Measurements from ENCODE around the gene FAM219B.
"Not testable (repeated sequence)": the region's sequence is repeated elsewhere in the genome, so short reads cannot be mapped to it uniquely, and the experiment has no call there.

Gene FAM219B

GRCh38 chr15:74913799-74914198 is 7.1 kb upstream of the FAM219B start:
- ATAC-seq, H3K4me3 Mint-ChIP-seq, H3K27ac Mint-ChIP-seq, H3K4me1 Mint-ChIP-seq, H3K27me3 Mint-ChIP-seq, H3K9me3 Mint-ChIP-seq: not testable (repeated sequence)
- H3K36me3 Mint-ChIP-seq, result peaks cover 30% of the 10 kb centered on the region

DNA sequence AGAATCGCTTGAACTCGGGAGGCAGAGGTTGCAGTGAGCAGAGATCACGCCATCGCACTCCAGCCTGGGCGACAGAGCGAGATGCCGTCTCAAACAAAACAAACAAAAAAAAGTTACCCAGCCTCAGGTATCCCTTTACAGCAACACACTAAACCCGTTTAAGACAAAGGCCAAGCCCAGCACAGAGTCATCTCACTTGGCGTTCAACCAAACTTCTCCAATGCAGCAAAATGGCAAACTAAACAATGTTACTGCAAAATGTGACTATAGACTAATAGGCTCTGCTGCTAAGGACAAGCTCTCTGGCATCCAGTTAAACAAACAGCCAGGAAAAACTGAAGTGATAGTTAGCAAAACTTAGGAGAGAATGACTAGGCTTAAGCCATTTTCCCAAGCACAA is 6.4 kb upstream of the FAM219B start:
- ATAC-seq, result no peak
- H3K36me3 Mint-ChIP-seq, result peaks cover 23% of the 10 kb centered on the region
- H3K27ac Mint-ChIP-seq, result no peak overlapping the region
- no peak overlapping the region for H3K4me3 Mint-ChIP-seq
- no peaks in the 10 kb centered on the region for H3K4me1 Mint-ChIP-seq
- no peaks in the 10 kb centered on the region for H3K27me3 Mint-ChIP-seq
- H3K9me3 Mint-ChIP-seq, result no peaks in the 10 kb centered on the region

DNA sequence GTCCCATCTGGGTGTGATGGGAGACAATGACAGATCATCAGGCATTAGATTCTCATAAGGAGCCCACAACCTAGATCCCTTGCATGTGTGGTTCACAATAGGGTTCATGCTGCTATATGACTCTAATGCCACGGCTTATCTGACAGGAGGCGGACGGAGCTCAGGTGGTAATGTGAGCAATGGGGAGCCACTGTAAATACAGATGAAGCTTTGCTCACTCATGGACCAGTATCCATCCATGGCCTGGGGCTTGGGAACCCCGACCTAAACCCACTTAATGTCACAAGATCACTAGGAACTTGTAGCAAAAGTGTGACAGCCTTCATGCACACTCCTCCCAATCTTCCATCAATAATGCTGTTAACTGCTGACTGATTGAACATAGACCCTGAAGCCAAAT is 2.0 kb upstream of the FAM219B start:
- no peak overlapping the region for H3K4me3 Mint-ChIP-seq
- H3K4me1 Mint-ChIP-seq, result peaks cover 27% of the 10 kb centered on the region
- no peak overlapping the region for H3K27ac Mint-ChIP-seq

DNA sequence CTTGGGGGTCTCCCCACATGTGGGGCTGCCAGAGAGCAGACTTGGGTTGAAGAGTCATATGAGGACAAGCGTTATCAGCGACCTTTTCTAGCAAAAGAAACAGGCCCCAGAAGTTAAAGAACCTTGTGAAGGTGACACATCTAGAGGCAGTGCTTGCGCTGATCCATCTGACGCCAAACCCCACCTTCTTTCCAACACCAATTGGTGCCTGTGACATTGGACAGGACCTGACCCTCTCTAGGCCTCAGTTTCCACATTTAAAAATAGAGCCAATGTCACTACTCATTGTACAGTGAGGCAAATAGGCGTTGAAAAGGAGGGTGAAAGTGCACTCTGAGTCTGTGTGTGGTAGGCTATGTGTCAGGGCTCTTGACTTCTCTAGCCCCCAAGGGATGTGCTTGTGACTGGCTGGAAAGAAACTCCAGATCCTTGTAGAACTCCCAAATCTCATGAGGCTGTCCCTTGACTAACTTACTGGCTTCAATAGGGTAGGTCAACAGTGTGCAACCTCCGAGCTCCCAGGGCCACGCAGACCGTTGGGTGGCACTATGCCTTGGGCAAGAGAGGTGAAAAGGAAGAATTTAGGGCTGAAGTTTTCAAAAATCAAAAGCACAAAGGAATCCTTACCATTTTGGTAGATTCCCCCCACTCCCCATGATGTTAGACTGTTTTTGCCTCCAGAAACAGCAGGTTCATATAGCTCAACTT is 666 bp upstream of the FAM219B start:
- H3K9me3 Mint-ChIP-seq, result no peaks in the 10 kb centered on the region
- H3K4me1 Mint-ChIP-seq, result peaks cover 31% of the 10 kb centered on the region
- H3K27ac Mint-ChIP-seq, result peak overlapping the region; percentile 99
- ATAC-seq, result no peak
- peaks cover 17% of the 10 kb centered on the region for H3K36me3 Mint-ChIP-seq
- H3K27me3 Mint-ChIP-seq, result no peaks in the 10 kb centered on the region
- peak overlapping the region; percentile 96 for H3K4me3 Mint-ChIP-seq

More for the DNA sequence above, 2.0 kb upstream of the FAM219B start:
- ATAC-seq, result no peak
- no peaks in the 10 kb centered on the region for H3K27me3 Mint-ChIP-seq
- no peaks in the 10 kb centered on the region for H3K9me3 Mint-ChIP-seq
- H3K36me3 Mint-ChIP-seq, result peaks cover 8% of the 10 kb centered on the region

DNA sequence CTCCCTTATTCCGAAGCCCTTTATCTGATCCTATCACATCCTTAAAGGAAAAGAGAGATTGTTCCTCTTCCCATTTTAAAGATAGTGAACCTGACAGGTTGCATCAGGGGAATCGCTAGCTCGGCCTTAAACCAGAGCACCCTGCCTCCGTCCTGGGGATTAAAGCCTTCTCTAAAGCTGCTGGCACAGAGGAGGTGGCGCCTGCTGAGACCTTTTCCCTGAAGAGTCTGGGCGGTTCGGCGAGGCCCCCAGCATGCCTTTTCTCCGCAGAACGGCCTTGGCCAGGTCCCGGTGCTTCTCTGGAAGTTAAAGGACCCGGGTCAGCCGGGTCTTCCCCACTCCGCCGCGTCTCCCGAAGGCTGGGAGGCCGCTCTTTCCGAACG is 593 bp downstream of the FAM219B start:
- peak overlapping the region; percentile 99 for H3K27ac Mint-ChIP-seq
- ATAC-seq, result peak; percentile 48
- no peaks in the 10 kb centered on the region for H3K27me3 Mint-ChIP-seq
- peaks cover 43% of the 10 kb centered on the region for H3K4me1 Mint-ChIP-seq
- no peaks in the 10 kb centered on the region for H3K9me3 Mint-ChIP-seq
- peaks cover 22% of the 10 kb centered on the region for H3K36me3 Mint-ChIP-seq
- H3K4me3 Mint-ChIP-seq, result peak overlapping the region; percentile 96

GRCh38 chr15:74904190-74904805 is 2.4 kb downstream of the FAM219B start:
- no peaks in the 10 kb centered on the region for H3K27me3 Mint-ChIP-seq
- H3K4me3 Mint-ChIP-seq, result no peak overlapping the region
- ATAC-seq, result no peak
- no peaks in the 10 kb centered on the region for H3K9me3 Mint-ChIP-seq
- H3K36me3 Mint-ChIP-seq, result peaks cover 32% of the 10 kb centered on the region
- peaks cover 43% of the 10 kb centered on the region for H3K4me1 Mint-ChIP-seq
- H3K27ac Mint-ChIP-seq, result no peak overlapping the region

- no peak overlapping the region for H3K4me3 Mint-ChIP-seq
- H3K27ac Mint-ChIP-seq, result no peak overlapping the region
- no peaks in the 10 kb centered on the region for H3K9me3 Mint-ChIP-seq
- peaks cover 32% of the 10 kb centered on the region for H3K36me3 Mint-ChIP-seq
- H3K27me3 Mint-ChIP-seq, result no peaks in the 10 kb centered on the region
- ATAC-seq, result no peak
- peaks cover 43% of the 10 kb centered on the region for H3K4me1 Mint-ChIP-seq
Measured at GRCh38 chr15:74903676-74904075, 3.0 kb downstream of the FAM219B start.

DNA sequence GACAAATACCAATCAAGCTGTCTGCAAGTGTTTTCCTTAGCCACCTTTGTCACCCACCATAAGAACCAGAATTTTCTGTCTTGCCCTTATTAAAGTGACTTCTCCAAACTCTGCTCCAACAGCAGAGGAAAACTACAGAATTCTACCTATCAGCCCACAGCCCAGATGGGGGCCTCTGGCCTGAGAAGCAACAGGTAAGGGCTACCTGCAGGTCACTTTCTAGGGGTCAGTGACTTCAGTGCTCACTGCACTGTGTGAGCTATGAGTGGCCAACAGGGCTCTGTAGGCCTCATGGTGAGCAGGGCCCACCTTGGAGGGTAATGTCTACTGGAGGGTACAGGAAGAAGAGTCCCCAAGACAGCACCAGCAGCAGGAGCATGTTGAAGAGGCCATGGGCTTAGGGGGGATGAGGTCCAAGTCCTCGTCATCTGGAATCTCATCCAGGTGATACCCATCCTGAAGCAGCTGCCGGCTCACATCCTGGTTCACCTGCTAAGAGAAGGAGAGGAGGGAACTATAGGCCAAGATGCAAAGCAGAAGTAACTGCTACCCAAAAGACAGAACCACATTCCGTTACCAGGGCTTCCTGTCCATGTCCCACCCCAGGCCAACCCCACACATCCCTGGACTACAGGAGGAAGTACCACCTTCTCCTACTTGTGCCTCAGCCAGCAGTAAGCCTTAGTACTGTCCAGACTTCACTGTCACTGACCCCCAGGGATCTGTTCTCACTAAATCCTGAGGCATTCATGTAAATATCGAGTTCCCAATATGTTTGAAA is 4.2 kb downstream of the FAM219B start:
- ATAC-seq, result no peak
- Mint-ChIP-seq H3K36me3 (peaks cover 32% of the 10 kb centered on the region), H3K4me1 (peaks cover 41% of the 10 kb centered on the region), H3K27me3 (no peaks in the 10 kb centered on the region), H3K9me3 (no peaks in the 10 kb centered on the region), H3K4me3 (no peak overlapping the region), H3K27ac (no peak overlapping the region)

DNA sequence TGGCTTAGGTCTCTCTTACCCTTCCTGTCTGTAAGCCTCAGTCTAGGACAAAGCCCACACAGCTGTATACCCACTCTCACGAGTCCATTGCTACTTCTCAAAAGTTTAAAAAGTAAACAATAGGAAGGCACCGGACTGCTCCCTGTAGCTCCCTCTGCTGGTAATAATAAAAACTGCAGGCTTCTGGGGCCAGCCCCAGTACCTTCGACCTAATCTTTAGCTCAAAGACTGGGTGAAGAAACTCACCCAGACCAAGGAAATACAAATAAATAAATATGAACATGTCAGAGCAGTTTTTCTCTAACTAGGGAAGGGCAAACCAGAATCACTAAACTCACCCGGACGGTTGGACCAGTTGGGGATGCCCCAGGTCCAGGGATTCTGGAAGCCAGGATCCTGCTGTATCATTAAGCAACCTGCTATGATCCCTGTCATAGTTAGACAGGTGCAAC is 5.0 kb downstream of the FAM219B start:
- peak; percentile 65 for ATAC-seq
- H3K36me3 Mint-ChIP-seq, result peaks cover 32% of the 10 kb centered on the region
- H3K27ac Mint-ChIP-seq, result no peak overlapping the region
- peaks cover 33% of the 10 kb centered on the region for H3K4me1 Mint-ChIP-seq
- H3K27me3 Mint-ChIP-seq, result no peaks in the 10 kb centered on the region
- H3K9me3 Mint-ChIP-seq, result no peaks in the 10 kb centered on the region
- no peak overlapping the region for H3K4me3 Mint-ChIP-seq

GRCh38 chr15:74897300-74897701 is 9.3 kb downstream of the FAM219B start:
- Mint-ChIP-seq H3K9me3 (no peaks in the 10 kb centered on the region), H3K27ac (no peak overlapping the region), H3K36me3 (peaks cover 32% of the 10 kb centered on the region), H3K4me3 (no peak overlapping the region), H3K27me3 (no peaks in the 10 kb centered on the region), H3K4me1 (peaks cover 29% of the 10 kb centered on the region)
- ATAC-seq, result no peak

DNA sequence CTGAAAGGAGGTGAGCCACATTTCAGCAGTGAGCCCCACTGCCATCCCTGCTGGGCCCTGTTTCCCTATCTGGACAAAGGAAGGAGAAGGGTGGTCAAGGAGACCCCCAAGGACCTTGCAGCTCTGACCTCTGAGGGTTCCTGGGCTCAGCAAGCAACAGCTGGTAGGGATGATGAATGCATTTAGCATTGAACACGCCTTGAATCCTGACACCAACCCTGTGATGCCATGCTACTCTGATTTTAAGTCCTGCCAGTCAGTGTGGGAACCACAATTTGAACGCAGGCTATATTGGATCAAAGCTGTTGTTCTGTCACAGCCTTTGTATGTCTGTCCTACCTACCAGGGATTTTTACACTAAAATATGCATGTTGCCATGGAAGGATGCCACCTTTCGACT is 10.3 kb downstream of the FAM219B start:
- Mint-ChIP-seq H3K27me3 (no peaks in the 10 kb centered on the region), H3K4me3 (no peak overlapping the region), H3K4me1 (peaks cover 19% of the 10 kb centered on the region), H3K27ac (no peak overlapping the region), H3K9me3 (no peaks in the 10 kb centered on the region), H3K36me3 (peaks cover 27% of the 10 kb centered on the region)
- ATAC-seq, result no peak

DNA sequence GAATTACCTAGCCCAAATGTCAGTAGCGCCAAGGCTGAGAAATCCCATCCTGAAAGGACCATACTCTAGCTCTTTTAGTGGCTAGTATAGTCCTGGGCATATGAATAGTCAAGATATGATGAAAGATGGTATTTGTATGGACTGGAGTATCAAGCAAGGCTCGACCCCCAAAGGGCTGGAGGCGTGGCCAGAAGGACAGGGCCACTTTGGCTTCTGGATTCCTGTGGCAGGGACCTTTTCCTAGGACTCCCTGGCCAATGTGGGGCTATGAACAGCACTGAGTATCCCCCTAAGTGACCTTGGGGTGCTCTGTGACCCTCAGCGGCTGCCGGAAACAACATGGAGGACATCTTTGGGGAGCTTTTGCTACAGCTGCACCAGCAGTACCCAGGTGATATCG is 10.8 kb downstream of the FAM219B start:
- Mint-ChIP-seq H3K4me3 (no peak overlapping the region), H3K36me3 (peaks cover 26% of the 10 kb centered on the region), H3K27me3 (no peaks in the 10 kb centered on the region), H3K4me1 (peaks cover 18% of the 10 kb centered on the region), H3K27ac (no peak overlapping the region), H3K9me3 (no peaks in the 10 kb centered on the region)
- no peak for ATAC-seq

DNA sequence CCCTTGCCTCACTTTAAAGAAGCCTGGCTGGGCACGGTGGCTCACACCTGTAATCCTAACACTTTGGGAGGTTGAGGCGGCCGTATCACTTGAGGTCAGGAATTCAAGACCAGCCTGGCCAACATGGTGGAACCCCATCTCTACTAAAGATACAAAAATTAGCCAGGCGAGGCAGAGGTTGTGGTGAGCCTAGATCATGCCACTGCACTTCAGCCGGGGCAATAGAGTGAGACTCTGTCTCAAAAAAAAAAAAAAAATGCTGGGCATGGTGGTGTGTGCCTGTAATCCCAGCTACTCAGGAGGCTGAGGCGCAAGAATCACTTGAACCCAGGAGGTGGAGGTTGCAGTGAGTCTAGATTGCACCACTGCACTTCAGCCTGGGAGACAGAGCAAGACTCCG is 12.3 kb downstream of the FAM219B start:
- not testable (repeated sequence) for ATAC-seq, H3K9me3 Mint-ChIP-seq, H3K4me3 Mint-ChIP-seq, H3K27ac Mint-ChIP-seq, H3K27me3 Mint-ChIP-seq
- Mint-ChIP-seq H3K4me1 (peaks cover 32% of the 10 kb centered on the region), H3K36me3 (peaks cover 18% of the 10 kb centered on the region)

DNA sequence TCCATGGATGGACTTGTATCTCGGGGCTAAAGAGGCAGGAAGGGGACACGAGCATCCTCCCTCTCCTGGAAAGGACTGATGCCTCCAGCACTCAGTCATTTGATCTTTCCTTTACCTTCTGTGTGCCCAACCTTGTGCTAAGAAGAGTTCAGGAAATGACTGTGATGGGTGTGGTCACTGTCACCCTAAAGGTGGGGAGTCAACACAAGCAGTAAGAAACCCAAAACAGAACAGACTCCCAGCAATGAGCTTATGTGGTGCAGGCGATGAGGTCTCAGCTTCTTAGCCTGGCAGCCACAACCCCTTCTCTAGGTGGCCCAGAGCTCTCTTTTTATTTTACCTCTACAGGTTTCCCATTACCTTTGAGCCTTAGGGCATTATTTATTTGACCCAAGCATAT is 13.0 kb downstream of the FAM219B start:
- Mint-ChIP-seq H3K27ac (peak overlapping the region; percentile 88), H3K9me3 (no peaks in the 10 kb centered on the region), H3K27me3 (no peaks in the 10 kb centered on the region), H3K36me3 (peaks cover 18% of the 10 kb centered on the region), H3K4me1 (peaks cover 36% of the 10 kb centered on the region), H3K4me3 (no peak overlapping the region)
- ATAC-seq, result no peak

DNA sequence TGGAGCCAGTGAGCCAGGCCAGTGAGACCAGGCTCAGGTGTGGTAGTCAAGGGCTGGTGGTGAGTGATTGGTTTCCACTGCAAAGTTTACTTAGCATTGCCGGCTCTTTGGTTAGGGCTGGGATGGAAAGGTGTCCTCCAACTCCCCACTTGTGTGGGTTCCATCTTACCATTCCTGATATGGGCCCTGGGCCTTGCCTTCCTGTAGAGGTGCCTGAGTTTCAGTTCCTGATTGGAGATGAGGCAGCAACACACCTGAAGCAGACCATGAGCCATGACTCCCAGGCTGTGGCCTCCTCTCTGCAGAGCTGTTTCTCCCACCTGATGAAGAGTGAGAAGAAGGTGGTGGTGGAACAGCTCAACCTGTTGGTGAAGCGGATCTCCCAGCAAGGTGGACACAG is 13.7 kb downstream of the FAM219B start:
- Mint-ChIP-seq H3K36me3 (peaks cover 18% of the 10 kb centered on the region), H3K4me1 (peaks cover 36% of the 10 kb centered on the region), H3K9me3 (no peaks in the 10 kb centered on the region)

More for the DNA sequence above, 13.7 kb downstream of the FAM219B start:
- Mint-ChIP-seq H3K4me3 (no peak overlapping the region), H3K27ac (peak overlapping the region; percentile 88), H3K27me3 (no peaks in the 10 kb centered on the region)
- ATAC-seq, result no peak
